Gastroesophageal sphincter (tissue), 3 donors: Measurements from ENCODE around the gene MLLT6.

Experiments used
- CTCF ChIP-seq, 4 experiments: fragments of 200-600 bp in 2 of 4; fragments of 450-650 bp in 2 of 4; sonication (generic) in 1 of 4; IDR thresholded peaks; one replicate each; pipeline ENCODE4 v1.5.1; 2017 to 2019; ENCODE audit warnings: antibody characterized with exemption in 4 of 4, mild to moderate bottlenecking in 2 of 4, moderate library complexity in 2 of 4
- EP300 ChIP-seq: sonication (generic); formaldehyde crosslinking; IDR thresholded peaks from one replicate; pipeline ENCODE4 v1.6.1; 2017; ENCODE audit warnings: antibody characterized with exemption, mild to moderate bottlenecking
- POLR2A ChIP-seq, 2 donors: fragments of 450-650 bp; IDR thresholded peaks; one replicate each; pipeline ENCODE4 v1.6.1; 2017; ENCODE audit warnings: antibody characterized with exemption in 2 of 2, mild to moderate bottlenecking in 2 of 2, moderate library complexity in 1 of 2
- POLR2AphosphoS5 ChIP-seq: sonication (generic); formaldehyde crosslinking; IDR thresholded peaks from one replicate; pipeline ENCODE4 v1.6.1; 2017; ENCODE audit warnings: antibody characterized with exemption

DNA sequence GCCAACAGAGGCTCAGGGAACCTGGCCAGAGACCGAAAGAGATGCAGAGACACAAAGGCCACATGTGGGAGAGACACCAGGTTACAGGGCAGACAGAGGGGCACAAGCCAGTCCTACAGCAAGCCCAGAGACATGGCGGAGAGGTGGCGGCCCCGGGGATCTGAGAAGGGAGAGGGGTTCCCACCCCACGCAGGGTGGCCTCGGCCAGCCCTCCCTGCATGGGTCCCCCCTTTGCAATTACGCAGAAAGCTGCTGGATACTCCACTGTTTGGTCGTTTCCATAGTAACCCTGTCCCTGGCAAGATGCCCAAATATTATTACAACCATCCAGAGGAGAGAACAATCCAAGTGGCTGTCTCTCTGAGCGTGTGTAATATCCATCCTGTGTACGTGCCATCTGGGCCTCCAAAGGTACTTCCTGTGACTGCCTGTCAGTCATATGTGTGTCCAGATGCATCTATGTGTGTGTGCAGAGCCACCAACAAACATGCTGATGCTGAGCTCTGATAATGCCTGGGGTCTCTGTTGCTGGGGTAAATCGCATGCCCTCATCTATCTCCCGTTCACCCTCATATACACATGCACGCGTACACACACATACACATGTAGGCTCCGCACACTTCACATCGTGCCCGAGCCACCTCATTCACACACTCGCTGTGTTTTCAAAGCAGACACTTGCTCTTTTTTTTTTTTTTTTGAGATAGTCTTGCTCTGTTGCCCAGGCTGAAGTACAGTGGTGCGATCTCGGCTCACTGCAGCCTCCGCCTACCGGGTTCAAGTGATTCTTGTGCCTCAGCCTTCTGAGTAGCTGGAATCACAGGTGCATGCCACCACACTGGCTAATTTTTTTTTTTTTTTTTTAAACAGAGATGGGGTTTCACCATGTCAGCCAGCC, 37.6 kb downstream of the MLLT6 start:
- TF ChIP-seq POLR2A (IDR thresholded peaks at IDR 0.05), result no peak
- no peak for TF ChIP-seq CTCF (IDR thresholded peaks at IDR 0.05)
- peak; percentile 70 for TF ChIP-seq POLR2AphosphoS5
- TF ChIP-seq EP300, result no peak
